A673 (cell line): Measurements from ENCODE around the gene NOL12. TPM values are rescaled to one million over a fixed set of nuclear protein-coding genes. Genes with fewer than 3 reads are reported as not detected.
A peak's percentile ranks its signal among the peaks of the same experiment; 100 is the strongest.

Experiments used
- BruUV-seq: library from RNA; stranded (reverse); fragments of 400-500 nt; replicated peaks from 2 replicates; lab custom pipeline; 2021; lab: Mats Ljungman, UMichigan
- CTCF ChIA-PET: fragments of 300-600 bp; sonication (Branson Sonifier 250); formaldehyde crosslinking; loops from one replicate; lab custom pipeline; 2022; ENCODE audit warnings: antibody characterized with exemption; lab: Charles Lee
- POLR2A ChIA-PET: fragments of 300-600 bp; sonication (Branson Sonifier 250); formaldehyde crosslinking; loops from one replicate; lab custom pipeline; 2022; ENCODE audit warnings: antibody characterized with exemption; ENCODE audit not compliant: low non-redundant PET; lab: Charles Lee
- DNase-seq: peaks from one replicate; pipeline ENCODE4 v3.0.0-alpha.2; 2015; ENCODE audit warnings: low spot score
- H3K27ac ChIP-seq: fragments of 200-600 bp; sonication (generic); 2 replicates; pipeline ENCODE4 v1.5.1; 2016; ENCODE audit warnings: mixed run types, low read depth, mild to moderate bottlenecking, mixed read lengths, antibody characterized with exemption, low read length; ENCODE audit not compliant: poor library complexity, severe bottlenecking
- H3K27me3 ChIP-seq: fragments of 200-600 bp; sonication (generic); replicated peaks from 2 replicates; pipeline ENCODE4 v1.6.1; 2017; ENCODE audit warnings: mixed run types, low read depth, mild to moderate bottlenecking, mixed read lengths, antibody characterized with exemption, low read length; ENCODE audit not compliant: insufficient read depth, poor library complexity
- H3K36me3 ChIP-seq: fragments of 200-600 bp; sonication (generic); 2 replicates; pipeline ENCODE4 v1.6.1; 2016; ENCODE audit warnings: mixed run types, mild to moderate bottlenecking, mixed read lengths, antibody characterized with exemption, low read length; ENCODE audit not compliant: insufficient read depth, poor library complexity, severe bottlenecking
- H3K4me1 ChIP-seq: fragments of 200-600 bp; sonication (generic); 2 replicates; pipeline ENCODE4 v1.6.1; 2017; ENCODE audit warnings: mixed run types, mild to moderate bottlenecking, mixed read lengths, antibody characterized with exemption, low read length; ENCODE audit not compliant: insufficient read depth, poor library complexity, severe bottlenecking
- H3K4me3 ChIP-seq: fragments of 200-600 bp; sonication (generic); 2 replicates; pipeline ENCODE4 v1.5.1; 2016; ENCODE audit warnings: low read depth, mixed run types, mild to moderate bottlenecking, mixed read lengths, low read length; ENCODE audit not compliant: poor library complexity, severe bottlenecking
- H3K9me3 ChIP-seq: fragments of 200-600 bp; sonication (generic); 2 replicates; pipeline ENCODE4 v1.6.1; 2016; ENCODE audit warnings: mixed run types, low read depth, mild to moderate bottlenecking, mixed read lengths, antibody characterized with exemption, low read length; ENCODE audit not compliant: poor library complexity, severe bottlenecking
- EZH2 ChIP-seq: fragments of 200-600 bp; sonication (generic); IDR thresholded peaks from 2 replicates; pipeline ENCODE4 v1.6.1; 2017; ENCODE audit warnings: borderline replicate concordance, low read depth, mild to moderate bottlenecking, mixed read lengths, antibody characterized with exemption, low read length; ENCODE audit not compliant: poor library complexity, severe bottlenecking
- intact Hi-C: fragments of 100-400 bp; cut with micrococcal nuclease; formaldehyde crosslinking; loops from one replicate; pipeline ENCODE4 v1.10.0; 2022; ENCODE audit not compliant: unreplicated experiment
- total RNA-seq: library from RNA; stranded (reverse); gene quantifications from 2 replicates; pipeline ENCODE4 v1.2.3, GENCODE V29; 2021
- TF ChIP-seq, protein P1 (sequence below): fragments of 300-800, 200-600 bp; sonication (generic); conservative IDR thresholded peaks from 2 replicates; pipeline ENCODE4 v1.5.1; 2017; ENCODE audit warnings: low read depth, mild to moderate bottlenecking, antibody characterized with exemption, low read length, moderate library complexity, mixed read lengths

The NOL12 gene
- total RNA-seq, 1 experiment from 2014 or later, result 51.9 TPM

DNA sequence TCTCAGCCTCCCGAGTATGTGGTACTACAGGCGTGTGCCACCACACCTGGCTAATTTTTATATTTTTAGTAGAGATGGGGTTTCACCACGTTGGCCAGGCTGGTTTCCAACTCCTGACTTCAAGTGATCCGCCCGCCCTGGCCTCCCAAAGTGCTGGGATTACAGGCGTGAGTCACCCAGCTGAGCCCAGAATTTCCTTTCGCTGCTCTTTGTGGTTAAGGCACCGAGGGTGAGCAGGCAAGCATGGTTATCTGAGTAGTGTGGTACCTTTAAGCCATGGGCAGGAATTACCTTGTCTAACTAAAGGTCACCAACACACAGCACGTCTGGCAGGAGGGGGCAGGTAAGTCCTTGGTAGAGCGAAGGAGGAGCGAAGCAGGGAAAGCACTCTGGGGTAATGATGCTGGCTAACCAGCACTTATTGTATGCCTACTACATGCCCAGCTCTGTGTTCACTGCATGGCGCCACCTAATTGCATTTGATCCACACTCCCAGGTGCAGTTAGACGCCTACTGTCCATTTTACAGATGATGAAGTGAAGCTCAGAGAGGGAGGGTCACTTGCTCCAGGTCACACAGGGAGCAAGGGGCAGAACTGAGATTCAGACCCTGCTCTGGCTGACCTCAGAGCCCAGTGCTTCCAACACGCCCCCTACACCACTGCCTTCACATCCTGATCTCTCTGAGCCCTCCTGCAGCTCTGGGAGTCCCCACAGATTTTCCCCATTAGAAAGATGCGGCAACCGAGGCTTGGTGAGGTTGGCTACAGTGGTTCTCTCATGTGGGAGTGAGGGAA lies 56.4 kb downstream of the NOL12 start:
- Histone ChIP-seq H3K27ac (no peak overlapping the region), H3K4me1 (peaks cover 25% of the 10 kb centered on the region), H3K9me3 (no peaks in the 10 kb centered on the region), H3K4me3 (no peak overlapping the region), H3K36me3 (no peaks in the 10 kb centered on the region), H3K27me3 (no peaks in the 10 kb centered on the region)
- peak; percentile 52 for DNase-seq
- TF ChIP-seq, protein P1, sequence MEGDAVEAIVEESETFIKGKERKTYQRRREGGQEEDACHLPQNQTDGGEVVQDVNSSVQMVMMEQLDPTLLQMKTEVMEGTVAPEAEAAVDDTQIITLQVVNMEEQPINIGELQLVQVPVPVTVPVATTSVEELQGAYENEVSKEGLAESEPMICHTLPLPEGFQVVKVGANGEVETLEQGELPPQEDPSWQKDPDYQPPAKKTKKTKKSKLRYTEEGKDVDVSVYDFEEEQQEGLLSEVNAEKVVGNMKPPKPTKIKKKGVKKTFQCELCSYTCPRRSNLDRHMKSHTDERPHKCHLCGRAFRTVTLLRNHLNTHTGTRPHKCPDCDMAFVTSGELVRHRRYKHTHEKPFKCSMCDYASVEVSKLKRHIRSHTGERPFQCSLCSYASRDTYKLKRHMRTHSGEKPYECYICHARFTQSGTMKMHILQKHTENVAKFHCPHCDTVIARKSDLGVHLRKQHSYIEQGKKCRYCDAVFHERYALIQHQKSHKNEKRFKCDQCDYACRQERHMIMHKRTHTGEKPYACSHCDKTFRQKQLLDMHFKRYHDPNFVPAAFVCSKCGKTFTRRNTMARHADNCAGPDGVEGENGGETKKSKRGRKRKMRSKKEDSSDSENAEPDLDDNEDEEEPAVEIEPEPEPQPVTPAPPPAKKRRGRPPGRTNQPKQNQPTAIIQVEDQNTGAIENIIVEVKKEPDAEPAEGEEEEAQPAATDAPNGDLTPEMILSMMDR, result no peak
- no peak for TF ChIP-seq EZH2
- intact Hi-C loops, result no loop called here
- ChIA-PET POLR2A (no interaction called here), CTCF (no interaction called here)
- BruUV-seq, result no TSS peak

Other genes with a start within 250 kb of the NOL12 start
- gene MFNG, start 200.0 kb upstream of the NOL12 start, total RNA-seq, result not detected in 2 replicates
- gene CARD10, start 166.9 kb upstream of the NOL12 start, total RNA-seq, result 0.26 and 1.0 TPM in 2 replicates
- 1.1 and 1.6 TPM in 2 replicates for gene CDC42EP1, start 125.9 kb upstream of the NOL12 start, total RNA-seq
- gene LGALS2, start 106.3 kb upstream of the NOL12 start, total RNA-seq, result not detected in 2 replicates
- gene GGA1, start 77.5 kb upstream of the NOL12 start, total RNA-seq, result 74.6 and 79.4 TPM in 2 replicates
- gene SH3BP1, start 46.7 kb upstream of the NOL12 start, total RNA-seq, result 12.9 and 22.7 TPM in 2 replicates
- 57.3 and 63.5 TPM in 2 replicates for gene PDXP, start 27.6 kb upstream of the NOL12 start, total RNA-seq
- 269 and 322 TPM in 2 replicates for gene LGALS1, start 10.7 kb upstream of the NOL12 start, total RNA-seq
- gene TRIOBP, start 10.7 kb downstream of the NOL12 start, total RNA-seq, result 28.7 and 35.1 TPM in 2 replicates
- 21.4 and 28.5 TPM in 2 replicates for gene GCAT, start 121.6 kb downstream of the NOL12 start, total RNA-seq
- gene GALR3, start 137.0 kb downstream of the NOL12 start, total RNA-seq, result 0.26 TPM in 1 of 2 replicates, not detected in the other
- gene ANKRD54, start 158.0 kb downstream of the NOL12 start, total RNA-seq, result 29.5 and 32.9 TPM in 2 replicates
- 492 and 528 TPM in 2 replicates for gene EIF3L, start 163.1 kb downstream of the NOL12 start, total RNA-seq
- 32.4 and 33.0 TPM in 2 replicates for gene MICALL1, start 220.0 kb downstream of the NOL12 start, total RNA-seq